Heart left ventricle (tissue), 16 donors: ENCODE measurements around the gene IL17D. TPM values are rescaled to one million over a fixed set of nuclear protein-coding genes. Genes with fewer than 3 reads are reported as not detected.
A peak's percentile ranks its signal among the peaks of the same experiment; 100 is the strongest.

Source experiments
- ATAC-seq, 4 donors: fragments of 200-7000 bp; cut with Tn5 transposase; one replicate each; pipeline ENCODE4 v1.9.1; 2020 to 2022; ENCODE audit warnings: moderate library complexity in 4 of 4, mild to moderate bottlenecking in 3 of 4, moderate number of reproducible peaks in 1 of 4
- DNase-seq, 5 donors: peaks; one replicate each; pipeline ENCODE4 v3.0.0-alpha.2; 2020
- H3K27ac ChIP-seq, 12 donors: fragments of 200-600 bp; sonication (generic) in 4 of 12; one replicate each; pipeline versions ENCODE4 v1.5.0 to v1.8.0; 2016 to 2022; ENCODE audit warnings: mild to moderate bottlenecking in 2 of 12
- H3K27me3 ChIP-seq, 9 donors: fragments of 200-600 bp; sonication (generic) in 2 of 9; one replicate each; pipeline versions ENCODE4 v1.5.1 to v1.8.0; 2016 to 2022; ENCODE audit warnings: mild to moderate bottlenecking in 3 of 9
- H3K36me3 ChIP-seq, 9 donors: fragments of 200-600 bp; sonication (generic) in 2 of 9; one replicate each; pipeline versions ENCODE4 v1.5.0 to v1.8.0; 2018 to 2022; ENCODE audit warnings: mild to moderate bottlenecking in 2 of 9
- H3K4me1 ChIP-seq, 12 donors: fragments of 200-600 bp; sonication (generic) in 4 of 12; one replicate each; pipeline versions ENCODE4 v1.5.0 to v1.8.0; 2016 to 2022; ENCODE audit warnings: mild to moderate bottlenecking in 3 of 12
- H3K4me3 ChIP-seq, 12 donors: fragments of 200-600 bp; sonication (generic) in 4 of 12; one replicate each; pipeline versions ENCODE4 v1.5.0 to v1.8.0; 2017 to 2022; ENCODE audit warnings: mild to moderate bottlenecking in 9 of 12, moderate library complexity in 4 of 12
- H3K9me3 ChIP-seq, 12 donors: fragments of 200-600 bp; sonication (generic) in 4 of 12; one replicate each; pipeline versions ENCODE4 v1.5.0 to v1.8.0; 2016 to 2022; ENCODE audit warnings: mild to moderate bottlenecking in 1 of 12
- CTCF ChIP-seq, 12 donors: fragments of 200-600 bp; sonication (generic) in 4 of 12; IDR thresholded peaks; one replicate each; pipeline versions ENCODE4 v1.5.0 to v1.8.0; 2018 to 2022; ENCODE audit warnings: antibody characterized with exemption in 12 of 12, mild to moderate bottlenecking in 5 of 12
- POLR2A ChIP-seq, 2 donors: fragments of 450-650 bp; IDR thresholded peaks; one replicate each; pipeline ENCODE4 v1.6.1; 2017; ENCODE audit warnings: antibody characterized with exemption in 2 of 2, mild to moderate bottlenecking in 2 of 2, moderate library complexity in 2 of 2
- whole genome bisulfite sequencing, 4 donors: extraction: QIAGEN DNeasy Blood & Tissue Kit in 2 of 4; methylation state at CpG; one replicate each; pipeline versions ENCODE4 v1.1.5 to v1.1.7; 2013 to 2018; 5-methylcytosine and 5-hydroxymethylcytosine counted together
- intact Hi-C, 10 donors: fragments of 100-400 bp; cut with DNase I; formaldehyde crosslinking; loops; one replicate each; pipeline versions ENCODE4 v1.11.1 to v1.14.2; 2022
- polyA plus RNA-seq, 2 donors: library from polyadenylated mRNA; stranded (reverse); fragments of 200-250 nt; gene quantifications; one replicate each; pipeline ENCODE4 v1.2.3, GENCODE V29; 2013
- total RNA-seq, 9 donors: library from RNA; depleted of rRNA in 2 of 9; stranded (reverse); fragments of >200 nt in 2 of 9; fragmentation: NEBNext Ultra II Directional in 3 of 9; extraction: Animal tissue kit (Norgen Biotek cat#: 25700) in 3 of 9; gene quantifications; one replicate each; pipeline versions ENCODE4 v1.1.0 to v1.2.4, GENCODE V29; 2016 to 2023
- donor health status: ischemic (EF 13 %, LVEDD 7.1; RV severe dilation, severe dysfunction).
- donor health status: healthy with polysubstance abuse.
- donor health status: DM: no; HTN: yes; CAD: no.
- donor health status: DM: no; HTN: no; CAD: no.
- donor health status: ischemic (EF 25% LVEDD 6.9; RV normal size, moderate dysfunction).
- donor health status: ischemic (EF 25% LVEDD 5.7; RV mildly dilated, moderate dysfunction).
- donor health status: healthy.
- donor health status: DM: yes; HTN: yes; CAD: no.
- donor health status: ischemic (EF 35%, LVEDD 5.7; RV mildly dilated, moderate dysfunction).
- donor health status: nonischemic (EF 11% LVEDD 7.7; RV severe dilation, severe dysfunction).
- donor health status: DM: yes; HTN: yes; CAD: no.
- donor health status: PGD.
- donor health status: ischemic (EF 29% LVEDD 5.4; RV normal size, mild dysfunction).
- donor health status: nonischemic (EF 23%, LVEDD 6.1; RV moderate dilation, normal function).

IL17D gene
- total and polyA plus RNA-seq, 11 donors, result 0.30 to 1.6 (median 0.76) TPM

GRCh38 chr13:20721058-20721453, 17.6 kb downstream of the IL17D start:
- intact Hi-C loops, result loop anchor here in 1 of 10 donors (5.0 kb wide), 1 partner anchor 41 kb away; no protein-coding TSS in a partner anchor
- H3K4me3 ChIP-seq, result peak overlapping the region in 4 of 12 donors; percentile 35 to 54 (median 50)

GRCh38 chr13:20721454-20722357, 18.2 kb downstream of the IL17D start:
- TF ChIP-seq CTCF (IDR thresholded peaks at IDR 0.05) (peak in 2 of 12 donors; percentile 22 to 35), POLR2A (IDR thresholded peaks at IDR 0.05) (no peak)

More at GRCh38 chr13:20721058-20721453, 17.6 kb downstream of the IL17D start:
- Histone ChIP-seq H3K36me3 (no peaks in the 10 kb centered on the region), H3K27ac (no peak overlapping the region), H3K9me3 (no peaks in the 10 kb centered on the region), H3K27me3 (peaks cover 0 to 14% (median 0%) of the 10 kb centered on the region in 9 donors), H3K4me1 (peaks cover 0 to 18% (median 14%) of the 10 kb centered on the region in 12 donors)
- 76 to 84% (median 76%) methylated on average over 11 to 16 of the region's 16 CpGs for WGBS, 4 donors
- TF ChIP-seq POLR2A (IDR thresholded peaks at IDR 0.05) (no peak), CTCF (IDR thresholded peaks at IDR 0.05) (no peak)
- peak in 1 of 4 donors; percentile 6 for ATAC-seq
- no peak for DNase-seq

GRCh38 chr13:20727856-20728255, 24.4 kb downstream of the IL17D start:
- H3K4me3 ChIP-seq, result no peak overlapping the region
- no peak overlapping the region for H3K27ac ChIP-seq
- no peak for ATAC-seq
- no peak for DNase-seq
- TF ChIP-seq CTCF (IDR thresholded peaks at IDR 0.05) (no peak), POLR2A (IDR thresholded peaks at IDR 0.05) (no peak)
- no peaks in the 10 kb centered on the region for H3K27me3 ChIP-seq
- intact Hi-C loops, result no loop called here
- peaks cover 0 to 17% (median 0%) of the 10 kb centered on the region in 9 donors for H3K36me3 ChIP-seq
- no peaks in the 10 kb centered on the region for H3K4me1 ChIP-seq
- WGBS, 4 donors, result 65 to 99% (median 90%) methylated on average over 6 of the region's 6 CpGs
- no peaks in the 10 kb centered on the region for H3K9me3 ChIP-seq

More at GRCh38 chr13:20721454-20722357, 18.2 kb downstream of the IL17D start:
- intact Hi-C loops, result loop anchor here in 1 of 10 donors (5.0 kb wide), 1 partner anchor 41 kb away; no protein-coding TSS in a partner anchor
- H3K36me3 ChIP-seq, result no peaks in the 10 kb centered on the region
- peak overlapping the region; percentile 10 to 56 (median 48) for H3K4me3 ChIP-seq
- peak in 3 of 4 donors; percentile 51 to 80 (median 74) for ATAC-seq
- no peaks in the 10 kb centered on the region for H3K9me3 ChIP-seq
- 3 to 11% (median 10%) methylated on average over 30 to 81 of the region's 81 CpGs for WGBS, 4 donors
- H3K27ac ChIP-seq, result peak overlapping the region in 2 of 12 donors; percentile 33 to 36
- DNase-seq, result peak in 3 of 5 donors; percentile 49 to 78 (median 72)
- peaks cover 0 to 14% (median 0%) of the 10 kb centered on the region in 9 donors for H3K27me3 ChIP-seq
- H3K4me1 ChIP-seq, result peaks cover 0 to 18% (median 14%) of the 10 kb centered on the region in 12 donors
